Heart left ventricle (tissue), 13 donors: ENCODE results near the gene ZNF26.

ENCODE experiments used
- CTCF ChIP-seq, 12 donors: fragments of 200-600 bp; sonication (generic) in 4 of 12; IDR thresholded peaks; one replicate each; pipeline versions ENCODE4 v1.5.0 to v1.8.0; 2018 to 2022; ENCODE audit warnings: antibody characterized with exemption in 12 of 12, mild to moderate bottlenecking in 5 of 12
- POLR2A ChIP-seq, 2 donors: fragments of 450-650 bp; IDR thresholded peaks; one replicate each; pipeline ENCODE4 v1.6.1; 2017; ENCODE audit warnings: antibody characterized with exemption in 2 of 2, mild to moderate bottlenecking in 2 of 2, moderate library complexity in 2 of 2
- donor health status: ischemic (EF 13 %, LVEDD 7.1; RV severe dilation, severe dysfunction).
- donor health status: DM: no; HTN: yes; CAD: no.
- donor health status: DM: no; HTN: no; CAD: no.
- donor health status: ischemic (EF 25% LVEDD 6.9; RV normal size, moderate dysfunction).
- donor health status: ischemic (EF 25% LVEDD 5.7; RV mildly dilated, moderate dysfunction).
- donor health status: ischemic (EF 35%, LVEDD 5.7; RV mildly dilated, moderate dysfunction).
- donor health status: nonischemic (EF 11% LVEDD 7.7; RV severe dilation, severe dysfunction).
- donor health status: DM: yes; HTN: yes; CAD: no.
- donor health status: PGD.
- donor health status: ischemic (EF 29% LVEDD 5.4; RV normal size, mild dysfunction).
- donor health status: nonischemic (EF 23%, LVEDD 6.1; RV moderate dilation, normal function).

GRCh38 chr12:132952371-132953162, 33.6 kb upstream of the ZNF26 start:
- TF ChIP-seq CTCF (IDR thresholded peaks at IDR 0.05) (no peak), POLR2A (IDR thresholded peaks at IDR 0.05) (no peak)
